Neural crest cell (in vitro differentiated cells): Measurements from ENCODE around the gene ZNF454. TPM values are rescaled to one million over a fixed set of nuclear protein-coding genes. Genes with fewer than 3 reads are reported as not detected.

Experiments used
- DNase-seq: peaks from one replicate; pipeline ENCODE4 v3.0.0; 2021; ENCODE audit warnings: low read depth, mixed read lengths, low spot score
- H3K27ac Mint-ChIP-seq: one replicate; pipeline ENCODE4 v1.8.0; 2021; ENCODE audit warnings: mild to moderate bottlenecking, mixed read lengths; ENCODE audit not compliant: unreplicated experiment
- H3K27me3 Mint-ChIP-seq: 2 replicates; pipeline ENCODE4 v1.8.0; 2021; ENCODE audit warnings: low read depth, mild to moderate bottlenecking, mixed read lengths
- H3K36me3 Mint-ChIP-seq: 2 replicates; pipeline ENCODE4 v1.8.0; 2021; ENCODE audit warnings: low read depth, mild to moderate bottlenecking, mixed read lengths
- H3K4me1 Mint-ChIP-seq: 2 replicates; pipeline ENCODE4 v1.8.0; 2021; ENCODE audit warnings: mixed read lengths
- H3K4me3 Mint-ChIP-seq: one replicate; pipeline ENCODE4 v1.8.0; 2021; ENCODE audit warnings: mild to moderate bottlenecking, mixed read lengths
- H3K9me3 Mint-ChIP-seq: 2 replicates; pipeline ENCODE4 v1.8.0; 2021; ENCODE audit warnings: mixed read lengths
- total RNA-seq: library from RNA; stranded (reverse); gene quantifications from 2 replicates; pipeline ENCODE4 v1.2.1, GENCODE V29; 2021
- TF ChIP-seq, protein P1 (sequence below): fragments of 200-600 bp; sonication (generic); conservative IDR thresholded peaks from 2 replicates; pipeline ENCODE4 v1.5.0; 2021; ENCODE audit warnings: antibody characterized with exemption, mild to moderate bottlenecking

ZNF454 gene
- total RNA-seq, 1 donor from 2014 or later: 0.26 TPM

DNA sequence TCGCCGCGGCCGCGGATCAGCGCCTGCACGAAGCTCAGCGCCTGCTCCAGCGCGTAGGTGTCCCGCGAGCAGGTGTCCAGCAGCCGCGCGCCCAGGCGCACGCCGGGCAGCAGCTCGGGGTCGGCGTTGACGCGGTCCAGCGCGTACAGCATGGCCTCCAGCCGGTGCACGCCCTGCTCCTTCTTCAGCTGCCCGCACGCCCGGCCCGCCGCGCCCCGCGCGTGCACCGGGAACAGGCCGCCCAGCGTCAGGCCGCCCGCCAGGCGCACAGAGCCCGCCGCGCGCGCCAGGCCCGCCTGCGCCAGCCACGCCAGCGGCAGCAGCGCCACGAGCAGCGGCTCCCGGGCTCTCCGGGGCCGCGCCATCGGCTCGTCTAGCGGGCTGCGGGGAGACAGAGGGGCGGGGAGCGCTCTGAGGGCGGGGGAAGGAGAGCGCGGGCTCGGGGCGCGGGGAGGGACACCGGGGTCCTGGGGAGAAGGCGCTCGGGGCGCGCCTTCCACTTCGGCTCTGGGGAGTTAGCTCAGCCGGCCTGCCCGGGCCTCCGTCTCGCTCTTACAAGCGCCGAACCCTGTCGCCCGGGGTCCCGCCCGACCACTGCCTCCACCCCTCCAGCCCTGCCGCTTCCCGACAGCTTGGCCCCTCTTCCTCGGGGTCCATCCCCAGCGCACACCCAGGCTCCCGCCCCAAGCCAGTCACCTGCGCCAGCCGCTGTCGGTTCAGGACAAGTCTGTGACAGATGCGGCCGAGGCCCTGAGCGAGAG lies 53.8 kb downstream of the ZNF454 start, which contains the start of gene GRM6:
TSS of gene GRM6 (minus strand) at position 741 of the 761 bp plus-strand sequence. CDS start at position 365, 376 bp downstream.
- TF ChIP-seq, protein P1, sequence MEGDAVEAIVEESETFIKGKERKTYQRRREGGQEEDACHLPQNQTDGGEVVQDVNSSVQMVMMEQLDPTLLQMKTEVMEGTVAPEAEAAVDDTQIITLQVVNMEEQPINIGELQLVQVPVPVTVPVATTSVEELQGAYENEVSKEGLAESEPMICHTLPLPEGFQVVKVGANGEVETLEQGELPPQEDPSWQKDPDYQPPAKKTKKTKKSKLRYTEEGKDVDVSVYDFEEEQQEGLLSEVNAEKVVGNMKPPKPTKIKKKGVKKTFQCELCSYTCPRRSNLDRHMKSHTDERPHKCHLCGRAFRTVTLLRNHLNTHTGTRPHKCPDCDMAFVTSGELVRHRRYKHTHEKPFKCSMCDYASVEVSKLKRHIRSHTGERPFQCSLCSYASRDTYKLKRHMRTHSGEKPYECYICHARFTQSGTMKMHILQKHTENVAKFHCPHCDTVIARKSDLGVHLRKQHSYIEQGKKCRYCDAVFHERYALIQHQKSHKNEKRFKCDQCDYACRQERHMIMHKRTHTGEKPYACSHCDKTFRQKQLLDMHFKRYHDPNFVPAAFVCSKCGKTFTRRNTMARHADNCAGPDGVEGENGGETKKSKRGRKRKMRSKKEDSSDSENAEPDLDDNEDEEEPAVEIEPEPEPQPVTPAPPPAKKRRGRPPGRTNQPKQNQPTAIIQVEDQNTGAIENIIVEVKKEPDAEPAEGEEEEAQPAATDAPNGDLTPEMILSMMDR: no peak

DNA sequence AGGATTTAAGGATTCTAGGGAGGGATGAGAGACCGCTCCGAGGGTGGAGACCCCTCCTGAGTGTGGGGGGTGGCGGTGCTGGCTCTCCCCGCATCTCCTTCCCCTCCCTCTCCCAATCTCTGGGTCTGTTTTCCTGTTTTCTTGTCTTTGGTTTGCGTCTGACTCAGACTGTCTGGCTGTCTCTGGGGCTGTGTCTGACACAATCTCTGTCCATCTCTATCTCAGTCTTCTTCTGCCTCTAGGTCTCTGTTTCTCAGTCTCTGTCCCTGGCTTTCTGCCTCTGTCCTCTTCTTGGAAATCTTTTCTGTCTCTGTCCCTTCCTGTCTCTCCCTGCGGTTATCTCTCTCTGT lies 54.3 kb downstream of the ZNF454 start:
- Mint-ChIP-seq H3K4me1 (peaks cover 5% of the 10 kb centered on the region), H3K36me3 (no peaks in the 10 kb centered on the region), H3K27me3 (peaks cover 66% of the 10 kb centered on the region), H3K4me3 (peak overlapping the region; percentile 27), H3K9me3 (peaks cover under 1% of the 10 kb centered on the region), H3K27ac (no peak overlapping the region)
- no peak for DNase-seq
- TF ChIP-seq, protein P1: no peak

More for the DNA sequence above, 53.8 kb downstream of the ZNF454 start, which contains the start of gene GRM6:
- peak within 1 kb of the TSS; percentile 27 for H3K4me3 Mint-ChIP-seq
- H3K36me3 Mint-ChIP-seq: no peaks in the 10 kb centered on the region
- H3K27me3 Mint-ChIP-seq: peaks cover 66% of the 10 kb centered on the region
- peaks cover 5% of the 10 kb centered on the region for H3K4me1 Mint-ChIP-seq
- no peak for DNase-seq
- H3K27ac Mint-ChIP-seq: no peak within 1 kb of the TSS
- peaks cover 2% of the 10 kb centered on the region for H3K9me3 Mint-ChIP-seq

DNA sequence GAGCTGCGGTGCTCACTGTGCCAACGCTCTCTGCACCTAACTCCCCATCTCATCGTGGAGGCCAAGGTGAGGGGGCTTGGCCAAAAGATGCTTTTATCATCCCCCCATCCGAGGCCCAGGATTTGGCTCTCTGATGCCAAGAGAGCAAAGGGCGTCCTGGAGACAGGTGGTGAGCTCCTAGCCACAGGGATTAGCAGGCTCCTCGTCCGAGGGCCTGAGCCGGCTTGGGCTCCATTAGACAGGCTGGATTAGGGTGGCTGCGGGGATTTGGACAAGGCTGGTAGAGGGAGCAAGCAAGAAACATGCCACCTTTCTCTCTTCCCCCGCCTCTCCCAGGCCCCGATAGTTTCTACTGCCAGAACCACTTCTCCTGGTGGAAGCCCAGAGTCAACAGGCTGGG lies 55.2 kb downstream of the ZNF454 start:
- TF ChIP-seq, protein P1: no peak
- DNase-seq: no peak
- no peaks in the 10 kb centered on the region for H3K36me3 Mint-ChIP-seq
- peaks cover 2% of the 10 kb centered on the region for H3K9me3 Mint-ChIP-seq
- peaks cover 5% of the 10 kb centered on the region for H3K4me1 Mint-ChIP-seq
- no peak overlapping the region for H3K27ac Mint-ChIP-seq
- H3K4me3 Mint-ChIP-seq: no peak overlapping the region
- H3K27me3 Mint-ChIP-seq: peaks cover 67% of the 10 kb centered on the region

DNA sequence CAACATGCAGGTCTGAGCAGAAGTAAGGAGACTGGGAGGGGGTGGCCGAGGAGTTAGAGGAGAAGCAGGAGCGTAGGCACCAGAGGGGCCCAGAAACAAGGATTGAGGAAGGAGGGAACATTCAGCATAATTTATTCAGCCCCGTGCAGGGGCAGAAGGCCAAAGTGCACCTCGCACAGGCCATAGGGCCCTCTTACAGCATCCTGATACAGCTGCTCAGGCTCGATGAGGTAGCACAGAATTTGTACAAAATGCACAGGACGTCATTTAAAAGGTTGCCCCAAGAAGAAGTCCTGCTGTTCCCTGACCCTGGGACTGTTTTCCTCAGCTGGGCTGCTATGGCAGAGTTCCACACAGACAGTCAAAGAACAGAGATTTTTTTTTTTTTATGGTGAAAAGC lies 56.2 kb downstream of the ZNF454 start:
- no peak for DNase-seq
- TF ChIP-seq, protein P1: no peak
- Mint-ChIP-seq H3K36me3 (peaks cover 3% of the 10 kb centered on the region), H3K4me1 (peaks cover 5% of the 10 kb centered on the region), H3K27me3 (peaks cover 66% of the 10 kb centered on the region), H3K4me3 (no peak overlapping the region), H3K9me3 (peaks cover 2% of the 10 kb centered on the region), H3K27ac (no peak overlapping the region)

DNA sequence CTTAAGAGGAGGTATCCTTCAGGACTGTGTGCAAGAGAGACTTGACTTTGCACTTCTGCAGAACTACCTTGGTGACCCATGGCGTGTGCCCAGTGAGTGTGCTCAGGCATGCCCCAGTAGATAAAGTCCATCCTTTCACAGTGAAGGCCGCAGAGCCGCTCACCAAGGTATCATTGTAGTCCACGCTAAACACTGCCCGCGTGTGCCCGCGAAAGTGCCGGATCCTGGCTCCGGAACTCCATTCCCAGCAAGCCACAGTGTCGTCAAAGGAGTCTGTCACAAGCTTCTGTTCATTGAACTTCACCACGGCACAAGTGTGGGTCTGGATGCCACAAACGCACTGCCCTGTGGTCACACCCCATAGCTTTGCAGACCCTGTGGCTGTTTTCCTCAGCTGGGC lies 57.4 kb downstream of the ZNF454 start:
- H3K9me3 Mint-ChIP-seq: peaks cover 6% of the 10 kb centered on the region

More for the DNA sequence above, 57.4 kb downstream of the ZNF454 start:
- TF ChIP-seq, protein P1: no peak
- Mint-ChIP-seq H3K27ac (no peak overlapping the region), H3K36me3 (peaks cover 5% of the 10 kb centered on the region), H3K4me3 (no peak overlapping the region), H3K4me1 (peaks cover 5% of the 10 kb centered on the region), H3K27me3 (peaks cover 58% of the 10 kb centered on the region)
- no peak for DNase-seq
